Measurements from ENCODE around the gene CYFIP2.

Gene CYFIP2

GRCh38 chr5:157270771-157271170, 4.8 kb downstream of the CYFIP2 start:
- Mint-ChIP-seq H3K4me3 (peak overlapping the region; percentile 90), H3K4me1 (peaks cover 77% of the 10 kb centered on the region), H3K27ac (peak overlapping the region; percentile 94), H3K36me3 (ENCODE audit: low read depth) (peaks cover 40% of the 10 kb centered on the region), H3K9me3 (no peaks in the 10 kb centered on the region), H3K27me3 (no peaks in the 10 kb centered on the region)
- ATAC-seq (no peak), DNase-seq (no peak)

- Mint-ChIP-seq H3K4me1 (peaks cover 87% of the 10 kb centered on the region), H3K27me3 (no peaks in the 10 kb centered on the region), H3K27ac (peak overlapping the region; percentile 94), H3K4me3 (peak overlapping the region; percentile 90), H3K36me3 (ENCODE audit: low read depth) (peaks cover 45% of the 10 kb centered on the region), H3K9me3 (no peaks in the 10 kb centered on the region)
- DNase-seq (peak; percentile 84), ATAC-seq (peak; percentile 90)
Measured at GRCh38 chr5:157271740-157272271, 5.9 kb downstream of the CYFIP2 start.

GRCh38 chr5:157273131-157273556, 7.2 kb downstream of the CYFIP2 start:
- no peaks in the 10 kb centered on the region for H3K27me3 Mint-ChIP-seq
- peaks cover 90% of the 10 kb centered on the region for H3K4me1 Mint-ChIP-seq
- H3K4me3 Mint-ChIP-seq: peak overlapping the region; percentile 90
- peaks cover 43% of the 10 kb centered on the region for H3K36me3 Mint-ChIP-seq (ENCODE audit: low read depth)
- no peak for DNase-seq
- H3K27ac Mint-ChIP-seq: peak overlapping the region; percentile 94
- peak; percentile 49 for ATAC-seq
- no peaks in the 10 kb centered on the region for H3K9me3 Mint-ChIP-seq

- H3K4me1 Mint-ChIP-seq: peaks cover 90% of the 10 kb centered on the region
- no peak for ATAC-seq
- peak overlapping the region; percentile 59 for H3K27ac Mint-ChIP-seq
- DNase-seq: no peak
- H3K4me3 Mint-ChIP-seq: no peak overlapping the region
- no peaks in the 10 kb centered on the region for H3K9me3 Mint-ChIP-seq
- H3K36me3 Mint-ChIP-seq (ENCODE audit: low read depth): peaks cover 34% of the 10 kb centered on the region
- no peaks in the 10 kb centered on the region for H3K27me3 Mint-ChIP-seq
Measured at GRCh38 chr5:157275403-157275802, 9.5 kb downstream of the CYFIP2 start.

- peaks cover 91% of the 10 kb centered on the region for H3K4me1 Mint-ChIP-seq
- H3K27me3 Mint-ChIP-seq: no peaks in the 10 kb centered on the region
- H3K36me3 Mint-ChIP-seq (ENCODE audit: low read depth): peaks cover 39% of the 10 kb centered on the region
- ATAC-seq (no peak), DNase-seq (no peak)
- H3K27ac Mint-ChIP-seq: peak overlapping the region; percentile 31
- H3K9me3 Mint-ChIP-seq: peaks cover 13% of the 10 kb centered on the region
- no peak overlapping the region for H3K4me3 Mint-ChIP-seq
Measured at GRCh38 chr5:157278319-157279037, 12.6 kb downstream of the CYFIP2 start.

- peaks cover 34% of the 10 kb centered on the region for H3K36me3 Mint-ChIP-seq (ENCODE audit: low read depth)
- H3K27ac Mint-ChIP-seq: peak overlapping the region; percentile 85
- ATAC-seq (no peak), DNase-seq (no peak)
- H3K27me3 Mint-ChIP-seq: no peaks in the 10 kb centered on the region
- H3K9me3 Mint-ChIP-seq: peaks cover 13% of the 10 kb centered on the region
- H3K4me1 Mint-ChIP-seq: peaks cover 91% of the 10 kb centered on the region
- H3K4me3 Mint-ChIP-seq: peak overlapping the region; percentile 1
Measured at GRCh38 chr5:157279605-157280239, 13.8 kb downstream of the CYFIP2 start.

GRCh38 chr5:157280927-157281326, 15.0 kb downstream of the CYFIP2 start:
- Mint-ChIP-seq H3K4me1 (peaks cover 94% of the 10 kb centered on the region), H3K27me3 (no peaks in the 10 kb centered on the region), H3K9me3 (peaks cover 13% of the 10 kb centered on the region), H3K27ac (peak overlapping the region; percentile 85), H3K36me3 (ENCODE audit: low read depth) (peaks cover 42% of the 10 kb centered on the region), H3K4me3 (peak overlapping the region; percentile 5)
- ATAC-seq (no peak), DNase-seq (no peak)

GRCh38 chr5:157282150-157282549, 16.2 kb downstream of the CYFIP2 start:
- Mint-ChIP-seq H3K27me3 (no peaks in the 10 kb centered on the region), H3K4me3 (no peak overlapping the region), H3K4me1 (peaks cover 85% of the 10 kb centered on the region), H3K9me3 (peaks cover 13% of the 10 kb centered on the region), H3K27ac (peak overlapping the region; percentile 85), H3K36me3 (ENCODE audit: low read depth) (peaks cover 42% of the 10 kb centered on the region)
- no peak for DNase-seq
- ATAC-seq: no peak

- no peak overlapping the region for H3K4me3 Mint-ChIP-seq
- H3K36me3 Mint-ChIP-seq (ENCODE audit: low read depth): peaks cover 50% of the 10 kb centered on the region
- ATAC-seq (peak; percentile 59), DNase-seq (no peak)
- peaks cover 13% of the 10 kb centered on the region for H3K9me3 Mint-ChIP-seq
- H3K4me1 Mint-ChIP-seq: peaks cover 84% of the 10 kb centered on the region
- H3K27me3 Mint-ChIP-seq: no peaks in the 10 kb centered on the region
- peak overlapping the region; percentile 85 for H3K27ac Mint-ChIP-seq
Measured at GRCh38 chr5:157283434-157283833, 17.5 kb downstream of the CYFIP2 start.

GRCh38 chr5:157284458-157285212, 18.7 kb downstream of the CYFIP2 start:
- Mint-ChIP-seq H3K9me3 (peaks cover 13% of the 10 kb centered on the region), H3K4me3 (no peak overlapping the region), H3K4me1 (peaks cover 85% of the 10 kb centered on the region), H3K27ac (peak overlapping the region; percentile 41), H3K36me3 (ENCODE audit: low read depth) (peaks cover 55% of the 10 kb centered on the region), H3K27me3 (no peaks in the 10 kb centered on the region)
- no peak for ATAC-seq
- no peak for DNase-seq

- Mint-ChIP-seq H3K4me3 (no peak overlapping the region), H3K36me3 (ENCODE audit: low read depth) (peaks cover 59% of the 10 kb centered on the region), H3K27ac (peak overlapping the region; percentile 41), H3K9me3 (peaks cover 13% of the 10 kb centered on the region), H3K27me3 (no peaks in the 10 kb centered on the region), H3K4me1 (peaks cover 86% of the 10 kb centered on the region)
- ATAC-seq (no peak), DNase-seq (no peak)
Measured at GRCh38 chr5:157285310-157286035, 19.6 kb downstream of the CYFIP2 start.

GRCh38 chr5:157286761-157287211, 20.9 kb downstream of the CYFIP2 start:
- DNase-seq (no peak), ATAC-seq (no peak)
- no peak overlapping the region for H3K4me3 Mint-ChIP-seq
- H3K27ac Mint-ChIP-seq: no peak overlapping the region
- no peaks in the 10 kb centered on the region for H3K27me3 Mint-ChIP-seq
- H3K9me3 Mint-ChIP-seq: peaks cover 4% of the 10 kb centered on the region
- peaks cover 87% of the 10 kb centered on the region for H3K4me1 Mint-ChIP-seq
- peaks cover 61% of the 10 kb centered on the region for H3K36me3 Mint-ChIP-seq (ENCODE audit: low read depth)

GRCh38 chr5:157288405-157289163, 22.7 kb downstream of the CYFIP2 start:
- Mint-ChIP-seq H3K4me1 (peaks cover 84% of the 10 kb centered on the region), H3K27ac (peak overlapping the region; percentile 64), H3K36me3 (ENCODE audit: low read depth) (peaks cover 66% of the 10 kb centered on the region), H3K27me3 (no peaks in the 10 kb centered on the region), H3K9me3 (no peaks in the 10 kb centered on the region), H3K4me3 (no peak overlapping the region)
- ATAC-seq (no peak), DNase-seq (no peak)
